HepG2 (cell line): ENCODE results near the gene RUVBL1. TPM values are rescaled to one million over a fixed set of nuclear protein-coding genes. Genes with fewer than 3 reads are reported as not detected.

Experiments
- ARID3A ChIP-seq: IDR thresholded peaks from 2 replicates; pipeline ENCODE4 v1.6.1; 2012; ENCODE audit warnings: low read depth, low read length, improper control_type of control experiment
- CBFB ChIP-seq: sonication (generic); formaldehyde crosslinking; IDR thresholded peaks from 2 replicates; pipeline ENCODE4 v1.4.0; 2020; ENCODE audit warnings: missing genetic modification reagents
- CSRNP2 ChIP-seq: sonication (generic); formaldehyde crosslinking; conservative IDR thresholded peaks from 2 replicates; pipeline ENCODE4 v1.8.0; 2022; ENCODE audit warnings: low read depth, missing genetic modification reagents
- GABPA ChIP-seq, 2 experiments: IDR thresholded peaks; 2 replicates each; pipeline ENCODE4 v1.6.1; 2011 to 2016; ENCODE audit warnings: low read depth in 2 of 2, low read length in 1 of 2, missing biosample characterization in 1 of 2, missing genetic modification characterization in 1 of 2
- KLF11 ChIP-seq: IDR thresholded peaks from 2 replicates; pipeline ENCODE4 v1.6.1; 2016; ENCODE audit warnings: missing compliant biosample characterization
- KLF13 ChIP-seq: sonication (generic); formaldehyde crosslinking; IDR thresholded peaks from 2 replicates; pipeline ENCODE4 v1.4.0; 2020; ENCODE audit warnings: mild to moderate bottlenecking, missing genetic modification reagents
- NFIB ChIP-seq: sonication (generic); formaldehyde crosslinking; IDR thresholded peaks from 2 replicates; pipeline ENCODE4 v1.9.0; 2021; ENCODE audit warnings: missing genetic modification reagents, mild to moderate bottlenecking, borderline replicate concordance
- NR2F6 ChIP-seq, 2 experiments: IDR thresholded peaks; 2 replicates each; pipeline ENCODE4 v1.6.1; 2016; ENCODE audit warnings: antibody characterized with exemption in 1 of 2, mild to moderate bottlenecking in 1 of 2
- SCMH1 ChIP-seq: sonication (generic); formaldehyde crosslinking; IDR thresholded peaks from 2 replicates; pipeline ENCODE4 v1.9.0; 2021; ENCODE audit warnings: missing genetic modification reagents, mild to moderate bottlenecking, borderline replicate concordance
- SRSF4 ChIP-seq: fragments of 200-400 bp; formaldehyde crosslinking; IDR thresholded peaks from one replicate; pipeline ENCODE4 v1.6.1; 2018; ENCODE audit warnings: mild to moderate bottlenecking, low read depth, low read length, moderate library complexity; ENCODE audit not compliant: poor library complexity, severe bottlenecking
- SRSF9 ChIP-seq: fragments of 200-400 bp; formaldehyde crosslinking; IDR thresholded peaks from 2 replicates; pipeline ENCODE4 v1.6.1; 2018; ENCODE audit warnings: borderline replicate concordance, mild to moderate bottlenecking, low read depth, low read length; ENCODE audit not compliant: insufficient read depth, poor library complexity, severe bottlenecking
- U2AF2 ChIP-seq: fragments of 200-400 bp; formaldehyde crosslinking; IDR thresholded peaks from 2 replicates; pipeline ENCODE4 v1.6.1; 2017; ENCODE audit warnings: low read depth, mild to moderate bottlenecking, low read length
- ZNF276 ChIP-seq: sonication (generic); formaldehyde crosslinking; IDR thresholded peaks from 2 replicates; pipeline ENCODE4 v1.4.0; 2020; ENCODE audit warnings: mild to moderate bottlenecking, low read depth, missing genetic modification reagents
- ZNF543 ChIP-seq: sonication (generic); formaldehyde crosslinking; IDR thresholded peaks from 2 replicates; pipeline ENCODE4 v1.4.0; 2020; ENCODE audit warnings: mild to moderate bottlenecking, missing genetic modification reagents
- polyA plus RNA-seq, 8 experiments: library from polyadenylated mRNA; depleted of rRNA in 3 of 8; stranded (reverse) in 7 of 8; unstranded in 1 of 8; fragments of >200 nt; fragmentation: Illumina TruSeq in 4 of 8; extraction: Trizol in 4 of 8; gene quantifications; 2 replicates each; pipeline versions ENCODE4 v1.2.1 to v1.2.3, GENCODE V29; 2011 to 2016; ENCODE audit warnings: low read depth in 4 of 8, missing spikeins in 1 of 8, mixed read lengths in 1 of 8; ENCODE audit not compliant: insufficient read depth in 1 of 8
- total RNA-seq, 5 experiments: library from RNA; depleted of rRNA; stranded (reverse); fragments of >200 nt; fragmentation: Illumina TruSeq; extraction: Trizol; gene quantifications; 2 replicates each; pipeline ENCODE4 v1.2.3, GENCODE V29; 2016; ENCODE audit warnings: low read depth in 1 of 5
- TF ChIP-seq, protein P1 (sequence below): IDR thresholded peaks from 2 replicates; pipeline ENCODE4 v1.6.1; 2016; ENCODE audit warnings: missing genetic modification reagents, missing compliant biosample characterization
- TF ChIP-seq, protein P2 (sequence below): sonication (generic); formaldehyde crosslinking; IDR thresholded peaks from 2 replicates; pipeline ENCODE4 v1.9.0; 2021; ENCODE audit warnings: missing genetic modification reagents, borderline replicate concordance
- TF ChIP-seq, protein P3 (sequence below): IDR thresholded peaks from 2 replicates; pipeline ENCODE4 v1.6.1; 2016

The RUVBL1 gene
- total and polyA plus RNA-seq, 2 of the 13 experiments (the other 11 are each of a cell fraction or from before 2014, with no cell fraction given), result 32.7 to 86.3 TPM

- TF ChIP-seq GABPA (IDR thresholded peaks at IDR 0.05; ENCODE audit: low read depth, low read length) (peak; percentile 99), GABPA (CRISPR knock-in tag; IDR thresholded peaks at IDR 0.05; ENCODE audit: low read depth) (peak; percentile 99), SCMH1 (CRISPR knock-in tag) (no peak), ZNF543 (CRISPR knock-in tag) (0 out of 2 replicates have a peak, but pooled peaks have one; percentile 40), ARID3A (no peak), SRSF9 (no peak), U2AF2 (0 out of 2 replicates have a peak, but pooled peaks have one; percentile 53), NFIB (no peak), CSRNP2 (CRISPR knock-in tag) (no peak), KLF13 (no peak), SRSF4 (no peak), CBFB (CRISPR knock-in tag) (peak; percentile 76; the same call in 1 of the 2 replicates), KLF11 (CRISPR knock-in tag) (peak; percentile 96), NR2F6 (IDR thresholded peaks at IDR 0.05) (no peak), NR2F6 (CRISPR knock-in tag; IDR thresholded peaks at IDR 0.05) (peak; percentile 65), ZNF276 (CRISPR knock-in tag) (no peak)
- TF ChIP-seq, protein P1, sequence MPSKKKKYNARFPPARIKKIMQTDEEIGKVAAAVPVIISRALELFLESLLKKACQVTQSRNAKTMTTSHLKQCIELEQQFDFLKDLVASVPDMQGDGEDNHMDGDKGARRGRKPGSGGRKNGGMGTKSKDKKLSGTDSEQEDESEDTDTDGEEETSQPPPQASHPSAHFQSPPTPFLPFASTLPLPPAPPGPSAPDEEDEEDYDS (CRISPR knock-in tag), result peak; percentile 66; the same call in 1 of the 2 replicates
- TF ChIP-seq, protein P2, sequence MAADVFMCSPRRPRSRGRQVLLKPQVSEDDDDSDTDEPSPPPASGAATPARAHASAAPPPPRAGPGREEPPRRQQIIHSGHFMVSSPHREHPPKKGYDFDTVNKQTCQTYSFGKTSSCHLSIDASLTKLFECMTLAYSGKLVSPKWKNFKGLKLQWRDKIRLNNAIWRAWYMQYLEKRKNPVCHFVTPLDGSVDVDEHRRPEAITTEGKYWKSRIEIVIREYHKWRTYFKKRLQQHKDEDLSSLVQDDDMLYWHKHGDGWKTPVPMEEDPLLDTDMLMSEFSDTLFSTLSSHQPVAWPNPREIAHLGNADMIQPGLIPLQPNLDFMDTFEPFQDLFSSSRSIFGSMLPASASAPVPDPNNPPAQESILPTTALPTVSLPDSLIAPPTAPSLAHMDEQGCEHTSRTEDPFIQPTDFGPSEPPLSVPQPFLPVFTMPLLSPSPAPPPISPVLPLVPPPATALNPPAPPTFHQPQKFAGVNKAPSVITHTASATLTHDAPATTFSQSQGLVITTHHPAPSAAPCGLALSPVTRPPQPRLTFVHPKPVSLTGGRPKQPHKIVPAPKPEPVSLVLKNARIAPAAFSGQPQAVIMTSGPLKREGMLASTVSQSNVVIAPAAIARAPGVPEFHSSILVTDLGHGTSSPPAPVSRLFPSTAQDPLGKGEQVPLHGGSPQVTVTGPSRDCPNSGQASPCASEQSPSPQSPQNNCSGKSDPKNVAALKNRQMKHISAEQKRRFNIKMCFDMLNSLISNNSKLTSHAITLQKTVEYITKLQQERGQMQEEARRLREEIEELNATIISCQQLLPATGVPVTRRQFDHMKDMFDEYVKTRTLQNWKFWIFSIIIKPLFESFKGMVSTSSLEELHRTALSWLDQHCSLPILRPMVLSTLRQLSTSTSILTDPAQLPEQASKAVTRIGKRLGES (CRISPR knock-in tag), result no peak
- TF ChIP-seq, protein P3, sequence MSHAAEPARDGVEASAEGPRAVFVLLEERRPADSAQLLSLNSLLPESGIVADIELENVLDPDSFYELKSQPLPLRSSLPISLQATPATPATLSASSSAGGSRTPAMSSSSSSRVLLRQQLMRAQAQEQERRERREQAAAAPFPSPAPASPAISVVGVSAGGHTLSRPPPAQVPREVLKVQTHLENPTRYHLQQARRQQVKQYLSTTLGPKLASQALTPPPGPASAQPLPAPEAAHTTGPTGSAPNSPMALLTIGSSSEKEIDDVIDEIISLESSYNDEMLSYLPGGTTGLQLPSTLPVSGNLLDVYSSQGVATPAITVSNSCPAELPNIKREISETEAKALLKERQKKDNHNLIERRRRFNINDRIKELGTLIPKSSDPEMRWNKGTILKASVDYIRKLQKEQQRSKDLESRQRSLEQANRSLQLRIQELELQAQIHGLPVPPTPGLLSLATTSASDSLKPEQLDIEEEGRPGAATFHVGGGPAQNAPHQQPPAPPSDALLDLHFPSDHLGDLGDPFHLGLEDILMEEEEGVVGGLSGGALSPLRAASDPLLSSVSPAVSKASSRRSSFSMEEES (CRISPR knock-in tag), result peak; percentile 66
Observed at GRCh38 chr3:128123538-128124368, at the start of gene RUVBL1 (continued).
